PC-3 (cell line): ENCODE measurements around the gene KLK14.

Source experiments
- CTCF ChIP-seq: fragments of 300-600 bp; sonication (generic); conservative IDR thresholded peaks from 2 replicates; pipeline ENCODE4 v1.5.1; 2017; ENCODE audit warnings: antibody characterized with exemption, low read depth, mild to moderate bottlenecking, low read length
- EZH2 ChIP-seq: fragments of 300-600 bp; sonication (generic); IDR thresholded peaks from one replicate; pipeline ENCODE4 v1.6.1; 2017; ENCODE audit warnings: antibody characterized with exemption, mild to moderate bottlenecking, low read length; ENCODE audit not compliant: unreplicated experiment

- TF ChIP-seq CTCF (no peak), EZH2 (no peak)
Observed at GRCh38 chr19:51066393-51067186, 16.1 kb downstream of the KLK14 start.
